K562 (cell line): ENCODE data around the gene FASTK. TPM values are rescaled to one million over a fixed set of nuclear protein-coding genes. Genes with fewer than 3 reads are reported as not detected.

Experiments used
- ARNT ChIP-seq, 2 experiments: fragments of 450-650 bp; IDR thresholded peaks; 2 replicates each; pipeline ENCODE4 v1.6.1; 2016; ENCODE audit warnings: mild to moderate bottlenecking in 1 of 2
- BRCA1 ChIP-seq, 2 experiments: fragments of 450-650 bp in 1 of 2; sonication (generic) in 1 of 2; formaldehyde crosslinking in 1 of 2; IDR thresholded peaks; 2 replicates each; pipeline versions ENCODE4 v1.5.0 to v1.6.1; 2017 to 2020; ENCODE audit warnings: mild to moderate bottlenecking in 1 of 2, missing genetic modification reagents in 1 of 2
- CBX3 ChIP-seq, 2 experiments: IDR thresholded peaks; 1 replicate in 1 of 2; 2 replicates in 1 of 2; pipeline ENCODE4 v1.6.1; 2012; ENCODE audit warnings: inconsistent platforms in 2 of 2, low read length in 2 of 2, borderline replicate concordance in 1 of 2, control low read depth in 1 of 2
- CCAR2 ChIP-seq: fragments of 200-400 bp; formaldehyde crosslinking; IDR thresholded peaks from 2 replicates; pipeline ENCODE4 v1.6.1; 2017; ENCODE audit warnings: mild to moderate bottlenecking, low read depth, low read length
- CHCHD3 ChIP-seq: fragments of 250-450 bp; sonication (Bioruptor Pico); IDR thresholded peaks from 2 replicates; pipeline ENCODE4 v2.1.2; 2022; ENCODE audit warnings: mild to moderate bottlenecking
- FOXK1 ChIP-seq: sonication (generic); formaldehyde crosslinking; IDR thresholded peaks from 2 replicates; pipeline ENCODE4 v1.8.0; 2022; ENCODE audit warnings: missing genetic modification reagents, mild to moderate bottlenecking, borderline replicate concordance
- FOXK2 ChIP-seq, 2 experiments: fragments of 450-650 bp; IDR thresholded peaks in 1 of 2; conservative IDR thresholded peaks in 1 of 2; 2 replicates each; pipeline ENCODE4 v1.6.1; 2016; ENCODE audit warnings: low read depth in 2 of 2, mild to moderate bottlenecking in 1 of 2
- FOXM1 ChIP-seq, 2 experiments: fragments of 450-650 bp in 1 of 2; sonication (generic) in 1 of 2; formaldehyde crosslinking in 1 of 2; IDR thresholded peaks; 2 replicates each; pipeline versions ENCODE4 v1.6.1 to v1.9.0; 2017 to 2022; ENCODE audit warnings: low read depth in 2 of 2, mild to moderate bottlenecking in 2 of 2, missing genetic modification reagents in 1 of 2, moderate library complexity in 1 of 2
- JUNB ChIP-seq: fragments of 450-650 bp; formaldehyde crosslinking; conservative IDR thresholded peaks from 2 replicates; pipeline ENCODE4 v1.4.0; 2020; ENCODE audit warnings: mild to moderate bottlenecking
- MYBL2 ChIP-seq, 2 experiments: fragments of 450-650 bp in 1 of 2; sonication (generic) in 1 of 2; formaldehyde crosslinking in 1 of 2; IDR thresholded peaks; 2 replicates each; pipeline versions ENCODE4 v1.6.1 to v1.8.1; 2017 to 2022; ENCODE audit warnings: borderline replicate concordance in 1 of 2, inconsistent platforms in 1 of 2, low read depth in 1 of 2, mild to moderate bottlenecking in 1 of 2, missing genetic modification reagents in 1 of 2, moderate library complexity in 1 of 2
- NR2F6 ChIP-seq: fragments of 450-650 bp; formaldehyde crosslinking; IDR thresholded peaks from 2 replicates; pipeline ENCODE4 v1.4.0; 2020; ENCODE audit warnings: mild to moderate bottlenecking
- PHB2 ChIP-seq: fragments of 450-650 bp; IDR thresholded peaks from 2 replicates; pipeline ENCODE4 v1.6.1; 2017; ENCODE audit warnings: low read depth
- POLR2B ChIP-seq: fragments of 450-650 bp; IDR thresholded peaks from 2 replicates; pipeline ENCODE4 v1.6.1; 2018; ENCODE audit warnings: low read depth; ENCODE audit not compliant: partially characterized antibody
- PYGO2 ChIP-seq: fragments of 450-650 bp; IDR thresholded peaks from 2 replicates; pipeline ENCODE4 v1.6.1; 2016; ENCODE audit warnings: mild to moderate bottlenecking, missing genetic modification characterization, moderate library complexity, missing compliant biosample characterization
- RNF2 ChIP-seq: sonication (generic); IDR thresholded peaks from 2 replicates; pipeline ENCODE4 v1.6.1; 2016
- SMARCC2 ChIP-seq: fragments of 450-650 bp; IDR thresholded peaks from 2 replicates; pipeline ENCODE4 v1.6.1; 2017; ENCODE audit warnings: antibody characterized with exemption, moderate library complexity, mild to moderate bottlenecking, low read depth
- SNRNP70 ChIP-seq: fragments of 200-400 bp; formaldehyde crosslinking; optimal IDR thresholded peaks from 2 replicates; pipeline ENCODE3; 2017; ENCODE audit warnings: low read depth, low read length
- SPI1 ChIP-seq: IDR thresholded peaks from 2 replicates; pipeline ENCODE4 v1.6.1; 2011; ENCODE audit warnings: low read depth, low read length, control low read depth, borderline replicate concordance
- SRSF1 ChIP-seq: fragments of 200-400 bp; formaldehyde crosslinking; IDR thresholded peaks from 2 replicates; pipeline ENCODE4 v1.6.1; 2017; ENCODE audit warnings: mild to moderate bottlenecking, low read depth, low read length, moderate library complexity
- TEAD4 ChIP-seq, 2 experiments: sonication (generic) in 1 of 2; formaldehyde crosslinking in 1 of 2; IDR thresholded peaks; 2 replicates each; pipeline versions ENCODE4 v1.6.1 to v1.8.0; 2012 to 2022; ENCODE audit warnings: borderline replicate concordance in 1 of 2, inconsistent platforms in 1 of 2, low read length in 1 of 2, mild to moderate bottlenecking in 1 of 2, missing genetic modification reagents in 1 of 2
- THRA ChIP-seq: fragments of 450-650 bp; IDR thresholded peaks from 2 replicates; pipeline ENCODE4 v1.6.1; 2017; ENCODE audit warnings: mild to moderate bottlenecking, moderate library complexity
- ZC3H11A ChIP-seq: IDR thresholded peaks from 2 replicates; pipeline ENCODE4 v1.6.1; 2012; ENCODE audit warnings: low read depth, low read length, improper control_type of control experiment
- ZNF224 ChIP-seq: sonication (generic); formaldehyde crosslinking; IDR thresholded peaks from 2 replicates; pipeline ENCODE4 v1.8.0; 2022; ENCODE audit warnings: mild to moderate bottlenecking, missing genetic modification reagents
- polyA plus RNA-seq, 8 experiments: library from polyadenylated mRNA; depleted of rRNA in 4 of 8; stranded (reverse) in 5 of 8; unstranded in 3 of 8; fragments of >200 nt; fragmentation: Nextera tagmentation in 2 of 8; fragmentation: Illumina TruSeq in 1 of 8; extraction: Ambion mirVana in 2 of 8; extraction: Trizol in 1 of 8; gene quantifications; 2 replicates each; pipeline versions ENCODE4 v1.2.1 to v1.2.3, GENCODE V29; 2011 to 2014; ENCODE audit warnings: inconsistent platforms in 1 of 8, missing spikeins in 1 of 8
- total RNA-seq, 7 experiments: library from RNA; depleted of rRNA in 6 of 7; stranded (reverse); fragments of >200 nt in 6 of 7; fragmentation: Illumina TruSeq in 2 of 7; extraction: Trizol in 2 of 7; gene quantifications; 2 replicates each; pipeline versions ENCODE4 v1.2.1 to v1.2.3, GENCODE V29; 2011 to 2021; ENCODE audit warnings: low replicate concordance in 1 of 7
- TF ChIP-seq, protein P1 (sequence below): sonication (generic); formaldehyde crosslinking; IDR thresholded peaks from 2 replicates; pipeline ENCODE4 v1.4.0; 2020; ENCODE audit warnings: mild to moderate bottlenecking, missing genetic modification reagents

Gene FASTK
- total and polyA plus RNA-seq, 9 of the 15 experiments (the other 6 are each of a cell fraction or from before 2014, with no cell fraction given), result 0.51 to 150 (median 48.2) TPM

GRCh38 chr7:151056666-151057505, 23.7 kb downstream of the FASTK start (continued):
- TF ChIP-seq, protein P1, sequence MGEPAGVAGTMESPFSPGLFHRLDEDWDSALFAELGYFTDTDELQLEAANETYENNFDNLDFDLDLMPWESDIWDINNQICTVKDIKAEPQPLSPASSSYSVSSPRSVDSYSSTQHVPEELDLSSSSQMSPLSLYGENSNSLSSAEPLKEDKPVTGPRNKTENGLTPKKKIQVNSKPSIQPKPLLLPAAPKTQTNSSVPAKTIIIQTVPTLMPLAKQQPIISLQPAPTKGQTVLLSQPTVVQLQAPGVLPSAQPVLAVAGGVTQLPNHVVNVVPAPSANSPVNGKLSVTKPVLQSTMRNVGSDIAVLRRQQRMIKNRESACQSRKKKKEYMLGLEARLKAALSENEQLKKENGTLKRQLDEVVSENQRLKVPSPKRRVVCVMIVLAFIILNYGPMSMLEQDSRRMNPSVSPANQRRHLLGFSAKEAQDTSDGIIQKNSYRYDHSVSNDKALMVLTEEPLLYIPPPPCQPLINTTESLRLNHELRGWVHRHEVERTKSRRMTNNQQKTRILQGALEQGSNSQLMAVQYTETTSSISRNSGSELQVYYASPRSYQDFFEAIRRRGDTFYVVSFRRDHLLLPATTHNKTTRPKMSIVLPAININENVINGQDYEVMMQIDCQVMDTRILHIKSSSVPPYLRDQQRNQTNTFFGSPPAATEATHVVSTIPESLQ (CRISPR knock-in tag), result no peak
- TF ChIP-seq CHCHD3 (CRISPR knock-in tag), result no peak
- TF ChIP-seq ZC3H11A, result no peak
- TF ChIP-seq SMARCC2, result no peak
- TF ChIP-seq CCAR2, result 0 out of 2 replicates have a peak, but pooled peaks have one; percentile 33
- no peak for TF ChIP-seq TEAD4 (IDR thresholded peaks at IDR 0.05; ENCODE audit: low read length)
- TF ChIP-seq TEAD4 (CRISPR knock-in tag; IDR thresholded peaks at IDR 0.05; ENCODE audit: borderline replicate concordance), result no peak
- no peak for TF ChIP-seq SPI1
- no peak for TF ChIP-seq MYBL2 (IDR thresholded peaks at IDR 0.05; ENCODE audit: low read depth)
- TF ChIP-seq MYBL2 (CRISPR knock-in tag; IDR thresholded peaks at IDR 0.05; ENCODE audit: borderline replicate concordance), result no peak
- TF ChIP-seq PHB2, result no peak
- no peak for TF ChIP-seq PYGO2
- TF ChIP-seq BRCA1 (IDR thresholded peaks at IDR 0.05), result no peak
- peak; percentile 84 for TF ChIP-seq BRCA1 (CRISPR knock-in tag; IDR thresholded peaks at IDR 0.05)
- TF ChIP-seq FOXK2 (conservative IDR thresholded peaks at IDR 0.05 in 1 of 2, IDR thresholded peaks at IDR 0.05 in 1 of 2; ENCODE audit: low read depth in 2 of 2), result peak in 1 of 2 experiments; percentile 44; a peak in 2 of 4 replicates
- no peak for TF ChIP-seq THRA
- TF ChIP-seq POLR2B, result no peak
- peak in 1 of 2 experiments; percentile 8; a peak in 1 of 4 replicates for TF ChIP-seq ARNT (IDR thresholded peaks at IDR 0.05)
- TF ChIP-seq ZNF224 (CRISPR knock-in tag), result peak; percentile 57; the same call in 1 of the 2 replicates
- TF ChIP-seq RNF2, result no peak
- no peak for TF ChIP-seq NR2F6
- 0 out of 2 replicates have a peak, but pooled peaks have one; percentile 23 for TF ChIP-seq FOXK1 (CRISPR knock-in tag)
- no peak for TF ChIP-seq SRSF1
- peak; percentile 75 for TF ChIP-seq SNRNP70
- TF ChIP-seq FOXM1 (IDR thresholded peaks at IDR 0.05; ENCODE audit: low read depth), result no peak
- TF ChIP-seq FOXM1 (CRISPR knock-in tag; IDR thresholded peaks at IDR 0.05; ENCODE audit: low read depth), result no peak
- no peak for TF ChIP-seq JUNB (CRISPR knock-in tag)
- peak in 1 of 2 experiments; percentile 3; a peak in 1 of 3 replicates for TF ChIP-seq CBX3 (IDR thresholded peaks at IDR 0.05; ENCODE audit: borderline replicate concordance in 1 of 2, low read length in 2 of 2)
